Measurements from ENCODE around the gene TLE1.

TLE1 gene

DNA sequence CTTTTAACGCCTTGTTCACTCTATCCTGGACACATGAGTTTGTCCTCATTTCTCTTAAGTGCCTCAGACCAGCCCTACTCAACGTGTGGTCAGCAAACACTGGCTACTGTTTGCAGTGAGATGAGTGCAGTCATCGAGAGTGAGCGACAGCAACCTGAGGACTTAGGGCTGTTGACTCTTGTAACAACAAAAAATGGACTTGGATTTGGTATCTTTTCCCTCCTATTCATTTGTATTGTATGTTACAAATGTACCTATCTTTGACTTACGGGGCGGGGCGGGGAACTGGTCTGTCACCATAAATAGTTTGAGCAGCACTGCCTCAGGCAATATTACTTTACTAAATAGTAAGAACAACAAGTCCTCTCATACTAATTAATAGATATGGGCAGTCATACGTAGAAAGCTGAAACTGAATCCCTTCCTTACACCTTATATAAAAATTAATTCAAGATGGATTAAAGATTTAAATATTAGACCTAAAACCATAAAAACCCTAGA is 84.1 kb downstream of the TLE1 start:
- TF ChIP-seq, protein P1, sequence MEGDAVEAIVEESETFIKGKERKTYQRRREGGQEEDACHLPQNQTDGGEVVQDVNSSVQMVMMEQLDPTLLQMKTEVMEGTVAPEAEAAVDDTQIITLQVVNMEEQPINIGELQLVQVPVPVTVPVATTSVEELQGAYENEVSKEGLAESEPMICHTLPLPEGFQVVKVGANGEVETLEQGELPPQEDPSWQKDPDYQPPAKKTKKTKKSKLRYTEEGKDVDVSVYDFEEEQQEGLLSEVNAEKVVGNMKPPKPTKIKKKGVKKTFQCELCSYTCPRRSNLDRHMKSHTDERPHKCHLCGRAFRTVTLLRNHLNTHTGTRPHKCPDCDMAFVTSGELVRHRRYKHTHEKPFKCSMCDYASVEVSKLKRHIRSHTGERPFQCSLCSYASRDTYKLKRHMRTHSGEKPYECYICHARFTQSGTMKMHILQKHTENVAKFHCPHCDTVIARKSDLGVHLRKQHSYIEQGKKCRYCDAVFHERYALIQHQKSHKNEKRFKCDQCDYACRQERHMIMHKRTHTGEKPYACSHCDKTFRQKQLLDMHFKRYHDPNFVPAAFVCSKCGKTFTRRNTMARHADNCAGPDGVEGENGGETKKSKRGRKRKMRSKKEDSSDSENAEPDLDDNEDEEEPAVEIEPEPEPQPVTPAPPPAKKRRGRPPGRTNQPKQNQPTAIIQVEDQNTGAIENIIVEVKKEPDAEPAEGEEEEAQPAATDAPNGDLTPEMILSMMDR (IDR thresholded peaks at IDR 0.05; ENCODE audit: control insufficient read depth, extremely low read depth, insufficient read depth) = no peak
- DNase-seq (ENCODE audit: low read depth) = no peak
- no peak overlapping the region for H3K4me3 ChIP-seq (ENCODE audit: low read depth, low read length)

DNA sequence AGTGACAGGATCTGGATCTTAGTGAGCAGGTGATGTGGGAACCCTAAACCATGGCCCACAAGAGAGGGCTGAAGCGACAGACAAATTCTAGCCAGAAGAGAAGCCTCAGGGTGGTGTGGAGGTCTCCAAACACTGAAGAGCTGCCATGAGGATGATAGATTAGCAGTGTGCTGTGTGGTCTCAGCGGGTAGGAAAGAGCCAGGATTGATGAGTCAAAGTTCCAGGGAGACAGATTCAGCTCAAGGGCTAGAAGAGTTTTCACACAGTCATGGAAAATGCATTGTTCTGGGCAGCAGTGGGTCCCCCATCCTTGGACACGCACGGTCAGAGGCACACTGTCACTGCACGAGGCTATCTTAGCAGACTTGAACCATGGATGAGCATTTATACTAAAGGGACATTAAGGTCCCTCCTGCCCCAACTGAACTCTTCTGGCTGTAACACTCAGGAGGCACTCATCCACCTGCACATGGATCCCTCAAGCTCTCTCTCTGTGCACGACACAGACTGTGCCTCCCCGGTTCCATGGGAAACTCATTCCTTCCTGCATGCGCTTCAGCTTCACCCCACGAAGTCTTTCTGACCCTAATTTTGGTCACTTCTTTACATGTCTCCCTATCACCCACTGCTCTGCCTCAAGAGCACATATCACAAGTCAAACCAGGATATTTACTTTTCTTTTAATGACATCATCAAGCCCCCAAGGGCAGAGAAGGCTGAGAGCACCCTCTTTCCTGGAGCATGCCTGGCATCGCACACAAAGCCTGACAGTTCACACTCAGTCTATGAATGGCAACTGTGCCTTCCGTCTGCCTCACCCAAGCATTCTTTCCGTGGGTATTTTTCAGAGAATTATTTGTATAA is 84.8 kb downstream of the TLE1 start:
- H3K4me3 ChIP-seq (ENCODE audit: low read depth, low read length) = no peak overlapping the region
- no peak for DNase-seq (ENCODE audit: low read depth)
- TF ChIP-seq, protein P1 (IDR thresholded peaks at IDR 0.05; ENCODE audit: control insufficient read depth, extremely low read depth, insufficient read depth) = no peak

DNA sequence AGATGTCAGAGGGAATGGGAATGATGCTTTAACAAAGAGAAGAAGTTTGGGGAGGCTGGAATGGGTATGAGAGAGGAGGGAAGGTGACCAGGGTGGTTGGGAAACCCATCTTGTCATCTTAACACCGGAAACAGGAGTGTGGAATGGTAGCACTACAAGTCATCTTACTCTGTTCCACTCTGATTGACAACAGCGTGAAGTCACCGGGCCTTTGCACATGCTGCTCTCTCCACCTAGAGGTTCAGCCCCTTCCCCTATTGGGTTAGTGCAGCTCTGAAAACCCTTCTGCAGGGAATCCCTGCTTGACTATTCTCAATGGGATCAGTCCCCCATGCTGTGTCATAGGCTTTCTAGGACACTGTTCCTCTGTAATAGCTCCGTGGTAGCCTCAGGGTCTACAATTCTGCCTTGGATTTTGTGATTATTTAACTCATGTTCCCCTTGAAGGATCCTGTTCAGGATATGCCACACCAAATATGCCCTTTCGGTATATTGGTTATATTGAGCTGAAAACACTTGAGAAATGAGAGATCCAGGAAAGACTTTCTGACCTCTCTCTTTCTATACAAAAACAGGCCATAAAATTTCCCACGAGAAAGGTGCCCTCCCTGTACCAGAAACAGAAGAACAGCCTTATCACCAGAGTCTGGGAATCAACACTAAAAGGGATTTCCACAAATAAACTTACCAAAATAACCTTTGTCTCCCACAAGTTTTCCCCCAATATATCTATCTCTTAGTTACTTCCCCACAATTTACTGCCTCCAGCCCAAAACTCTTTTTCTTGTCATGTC is 86.3 kb downstream of the TLE1 start:
- H3K4me3 ChIP-seq (ENCODE audit: low read depth, low read length) = no peak overlapping the region
- TF ChIP-seq, protein P1 (IDR thresholded peaks at IDR 0.05; ENCODE audit: control insufficient read depth, extremely low read depth, insufficient read depth) = no peak
- no peak for DNase-seq (ENCODE audit: low read depth)

DNA sequence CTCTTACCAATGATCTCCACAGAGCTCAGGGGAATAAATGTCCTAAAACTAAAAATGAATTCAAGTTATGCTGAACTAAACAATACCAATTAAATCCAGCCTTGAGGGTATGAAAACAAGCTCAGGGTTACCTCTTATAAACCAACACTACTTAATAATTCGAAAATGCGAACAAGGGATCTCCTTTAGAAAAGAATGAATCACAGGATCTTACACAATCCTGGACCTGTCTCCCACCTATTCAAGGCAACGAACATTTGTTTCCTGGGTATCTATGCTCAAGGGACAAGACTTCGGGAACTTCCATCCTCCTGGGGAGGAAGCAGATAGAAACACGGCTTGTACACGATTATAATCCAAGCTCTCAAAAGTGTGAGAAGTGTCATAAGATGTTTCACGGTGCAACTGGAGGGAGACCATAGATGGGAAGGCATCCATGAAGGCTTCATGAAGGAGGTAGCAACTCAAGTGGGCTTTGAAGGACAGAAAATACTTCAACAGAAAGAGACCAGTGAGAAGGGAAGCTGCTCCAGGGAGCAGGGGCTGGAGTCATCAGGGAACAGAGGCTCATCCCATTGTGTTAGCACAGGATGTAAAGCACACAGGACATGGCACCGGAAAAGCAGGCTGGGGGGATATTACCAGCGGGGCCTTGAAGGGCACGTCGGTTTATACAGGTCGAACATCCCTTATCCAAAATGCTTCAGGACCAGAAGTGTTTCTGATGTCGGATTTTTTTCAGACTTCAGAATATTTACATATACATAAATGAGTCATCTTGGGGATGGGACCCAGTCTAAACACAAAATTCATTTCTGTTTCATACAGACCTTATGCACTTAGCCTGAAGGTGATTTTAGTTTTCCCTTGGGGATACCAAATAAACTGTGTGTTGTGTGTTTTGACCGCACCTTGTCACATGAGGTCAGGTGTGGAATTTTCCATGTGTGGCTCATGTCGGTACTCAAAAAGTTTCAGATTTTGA is 87.4 kb downstream of the TLE1 start:
- no peak overlapping the region for H3K4me3 ChIP-seq (ENCODE audit: low read depth, low read length)
- DNase-seq (ENCODE audit: low read depth) = no peak
- TF ChIP-seq, protein P1 (IDR thresholded peaks at IDR 0.05; ENCODE audit: control insufficient read depth, extremely low read depth, insufficient read depth) = no peak

DNA sequence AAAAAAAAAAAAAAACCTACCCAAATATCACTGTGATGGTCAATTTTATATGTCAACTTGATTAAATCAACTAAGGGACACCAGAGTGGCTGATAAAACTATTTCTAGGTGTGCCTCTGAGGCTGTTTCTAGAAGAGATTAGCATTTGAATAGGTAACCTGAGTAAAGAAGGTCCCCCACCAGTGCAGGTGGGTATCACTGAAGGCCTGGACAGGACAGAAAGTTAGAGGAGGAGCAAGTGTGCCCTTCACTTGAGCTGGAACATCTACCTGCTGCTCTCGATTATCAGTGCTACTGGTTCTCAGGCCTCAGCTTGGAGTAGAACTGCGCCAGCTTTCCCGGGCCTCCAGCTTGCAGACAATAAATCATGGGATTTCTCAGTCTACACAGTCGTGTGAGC is 88.7 kb downstream of the TLE1 start:
- DNase-seq (ENCODE audit: low read depth) = no peak
- TF ChIP-seq, protein P1 (IDR thresholded peaks at IDR 0.05; ENCODE audit: control insufficient read depth, extremely low read depth, insufficient read depth) = no peak
- no peak overlapping the region for H3K4me3 ChIP-seq (ENCODE audit: low read depth, low read length)

DNA sequence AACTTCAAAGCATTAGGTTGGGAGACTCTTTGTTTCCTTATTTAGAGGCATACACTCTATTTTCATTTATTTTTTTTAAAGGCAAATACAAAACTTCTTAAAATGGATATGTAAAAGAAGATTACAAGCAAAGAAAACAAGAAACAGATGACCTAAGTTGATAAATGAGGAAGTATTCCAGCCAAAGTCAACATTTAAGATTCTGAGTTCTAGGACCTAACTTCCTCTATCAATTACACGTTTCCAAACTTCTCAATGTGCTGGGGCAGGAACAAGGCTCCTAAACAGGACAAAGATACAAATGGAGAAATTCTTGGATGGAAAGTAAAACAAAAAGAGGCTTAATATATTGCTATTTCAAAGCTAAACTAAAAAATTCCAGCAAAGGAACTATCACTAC is 89.5 kb downstream of the TLE1 start:
- DNase-seq (ENCODE audit: low read depth) = peak; percentile 54
- TF ChIP-seq, protein P1 (IDR thresholded peaks at IDR 0.05; ENCODE audit: control insufficient read depth, extremely low read depth, insufficient read depth) = no peak
- no peak overlapping the region for H3K4me3 ChIP-seq (ENCODE audit: low read depth, low read length)
